ENCODE measurements around the gene SMARCD2.

DNA sequence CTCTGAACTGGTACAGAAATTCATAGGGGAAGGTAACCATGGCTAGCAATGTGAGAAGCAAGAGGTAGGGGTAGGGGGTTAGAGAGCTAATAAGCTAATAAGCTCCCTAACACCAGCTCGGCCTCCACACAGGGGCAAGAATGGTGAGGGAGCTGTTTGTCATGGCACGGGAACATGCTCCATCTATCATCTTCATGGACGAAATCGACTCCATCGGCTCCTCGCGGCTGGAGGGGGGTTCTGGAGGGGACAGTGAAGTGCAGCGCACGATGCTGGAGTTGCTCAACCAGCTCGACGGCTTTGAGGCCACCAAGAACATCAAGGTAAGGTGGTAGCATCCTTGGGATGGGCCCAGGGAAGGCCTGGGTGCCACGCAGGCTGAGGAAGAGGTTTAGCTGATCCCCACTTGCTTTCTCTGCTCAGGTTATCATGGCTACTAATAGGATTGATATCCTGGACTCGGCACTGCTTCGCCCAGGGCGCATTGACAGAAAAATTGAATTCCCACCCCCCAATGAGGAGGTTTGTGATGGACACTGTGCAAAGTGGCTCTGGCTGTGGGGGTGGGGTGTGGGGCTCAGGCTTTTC lies 11.5 kb downstream of the SMARCD2 start:
- TF ChIP-seq, protein P1, sequence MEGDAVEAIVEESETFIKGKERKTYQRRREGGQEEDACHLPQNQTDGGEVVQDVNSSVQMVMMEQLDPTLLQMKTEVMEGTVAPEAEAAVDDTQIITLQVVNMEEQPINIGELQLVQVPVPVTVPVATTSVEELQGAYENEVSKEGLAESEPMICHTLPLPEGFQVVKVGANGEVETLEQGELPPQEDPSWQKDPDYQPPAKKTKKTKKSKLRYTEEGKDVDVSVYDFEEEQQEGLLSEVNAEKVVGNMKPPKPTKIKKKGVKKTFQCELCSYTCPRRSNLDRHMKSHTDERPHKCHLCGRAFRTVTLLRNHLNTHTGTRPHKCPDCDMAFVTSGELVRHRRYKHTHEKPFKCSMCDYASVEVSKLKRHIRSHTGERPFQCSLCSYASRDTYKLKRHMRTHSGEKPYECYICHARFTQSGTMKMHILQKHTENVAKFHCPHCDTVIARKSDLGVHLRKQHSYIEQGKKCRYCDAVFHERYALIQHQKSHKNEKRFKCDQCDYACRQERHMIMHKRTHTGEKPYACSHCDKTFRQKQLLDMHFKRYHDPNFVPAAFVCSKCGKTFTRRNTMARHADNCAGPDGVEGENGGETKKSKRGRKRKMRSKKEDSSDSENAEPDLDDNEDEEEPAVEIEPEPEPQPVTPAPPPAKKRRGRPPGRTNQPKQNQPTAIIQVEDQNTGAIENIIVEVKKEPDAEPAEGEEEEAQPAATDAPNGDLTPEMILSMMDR (IDR thresholded peaks at IDR 0.05; ENCODE audit: insufficient read depth, low read length), result no peak
- TF ChIP-seq POLR2AphosphoS5 (IDR thresholded peaks at IDR 0.05; ENCODE audit: low read depth), result no peak
- no peak for TF ChIP-seq SPI1 (IDR thresholded peaks at IDR 0.05; ENCODE audit: borderline replicate concordance, low read depth)
